ENCODE measurements around the gene SOX6.

- TF ChIP-seq POLR2AphosphoS5 (IDR thresholded peaks at IDR 0.05; ENCODE audit: low read depth, low read length) (no peak), POLR2A (IDR thresholded peaks at IDR 0.05; ENCODE audit: low read depth, low read length) (no peak), TAF1 (IDR thresholded peaks at IDR 0.05; ENCODE audit: low read depth, low read length) (no peak), POU2F2 (IDR thresholded peaks at IDR 0.05; ENCODE audit: low read depth, low read length) (no peak), PAX5 (IDR thresholded peaks at IDR 0.05; ENCODE audit: insufficient read depth, low read length, severe bottlenecking) (no peak)
Observed at GRCh38 chr11:16095756-16096155, 260.6 kb downstream of the SOX6 start.

Measured in GM12891 (cell line).